Lower lobe of right lung (tissue), 2 donors: ENCODE results near the gene GNAT1. TPM values are rescaled to one million over a fixed set of nuclear protein-coding genes. Genes with fewer than 3 reads are reported as not detected.

Source experiments
- ATAC-seq, 2 donors: fragments of 200-7000 bp; cut with Tn5 transposase; one replicate each; pipeline ENCODE4 v1.9.1; 2020 to 2022; ENCODE audit warnings: mild to moderate bottlenecking in 2 of 2, moderate library complexity in 2 of 2
- DNase-seq: peaks from one replicate; pipeline ENCODE4 v3.0.0-alpha.2; 2020
- H3K27ac ChIP-seq: fragments of 200-600 bp; one replicate; pipeline ENCODE4 v1.8.0; 2022
- H3K27me3 ChIP-seq: fragments of 200-600 bp; one replicate; pipeline ENCODE4 v1.8.0; 2022; ENCODE audit warnings: low read depth
- H3K36me3 ChIP-seq: fragments of 200-600 bp; one replicate; pipeline ENCODE4 v1.8.0; 2022; ENCODE audit warnings: mild to moderate bottlenecking
- H3K4me1 ChIP-seq: fragments of 200-600 bp; one replicate; pipeline ENCODE4 v1.8.0; 2022
- H3K4me3 ChIP-seq: fragments of 200-600 bp; one replicate; pipeline ENCODE4 v1.8.0; 2022; ENCODE audit warnings: mild to moderate bottlenecking
- H3K9me3 ChIP-seq: fragments of 200-600 bp; one replicate; pipeline ENCODE4 v1.8.0; 2022
- intact Hi-C: fragments of 100-400 bp; cut with DNase I; formaldehyde crosslinking; loops from one replicate; pipeline ENCODE4 v1.11.0; 2022
- total RNA-seq: library from RNA; stranded (reverse); fragmentation: NEBNext Ultra II Directional; extraction: Animal tissue kit (Norgen Biotek cat#: 25700); gene quantifications from one replicate; pipeline ENCODE4 v1.2.1, GENCODE V29; 2021
- TF ChIP-seq, protein P1 (sequence below): fragments of 200-600 bp; IDR thresholded peaks from one replicate; pipeline ENCODE4 v1.8.0; 2022; ENCODE audit warnings: antibody characterized with exemption, mild to moderate bottlenecking
- donor health status: DM: no; HTN: yes; CAD: no; lungs with severe emphysema.

GNAT1 gene
- total RNA-seq, 1 donor from 2014 or later: not detected

DNA sequence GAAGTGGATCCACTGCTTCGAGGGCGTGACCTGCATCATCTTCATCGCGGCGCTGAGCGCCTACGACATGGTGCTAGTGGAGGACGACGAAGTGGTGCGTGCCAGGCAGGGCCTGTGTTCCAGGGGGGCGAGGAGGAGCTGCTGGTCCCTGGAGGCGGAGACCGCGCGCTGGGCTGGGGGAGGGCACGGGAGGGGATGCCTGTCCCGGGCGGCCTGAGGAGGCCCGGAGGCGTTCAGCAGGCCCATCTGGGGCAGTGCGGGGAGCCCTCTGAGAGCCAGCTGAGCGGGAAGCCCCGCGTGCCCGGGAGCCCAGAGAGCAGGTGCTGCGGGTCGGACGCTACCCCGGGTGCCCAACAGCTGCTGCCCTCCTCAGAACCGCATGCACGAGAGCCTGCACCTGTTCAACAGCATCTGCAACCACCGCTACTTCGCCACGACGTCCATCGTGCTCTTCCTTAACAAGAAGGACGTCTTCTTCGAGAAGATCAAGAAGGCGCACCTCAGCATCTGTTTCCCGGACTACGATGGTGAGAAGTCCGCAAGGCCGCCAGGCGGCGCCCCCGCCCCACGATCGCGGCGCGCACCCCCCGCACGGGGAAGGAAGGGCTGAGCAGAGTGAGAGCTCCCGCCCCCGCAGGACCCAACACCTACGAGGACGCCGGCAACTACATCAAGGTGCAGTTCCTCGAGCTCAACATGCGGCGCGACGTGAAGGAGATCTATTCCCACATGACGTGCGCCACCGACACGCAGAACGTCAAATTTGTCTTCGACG is 2.9 kb downstream of the GNAT1 start:
- Histone ChIP-seq H3K9me3 (no peaks in the 10 kb centered on the region), H3K4me1 (peaks cover 23% of the 10 kb centered on the region), H3K27ac (no peak overlapping the region), H3K27me3 (peaks cover 42% of the 10 kb centered on the region), H3K4me3 (peak overlapping the region; percentile 22), H3K36me3 (no peaks in the 10 kb centered on the region)
- TF ChIP-seq, protein P1, sequence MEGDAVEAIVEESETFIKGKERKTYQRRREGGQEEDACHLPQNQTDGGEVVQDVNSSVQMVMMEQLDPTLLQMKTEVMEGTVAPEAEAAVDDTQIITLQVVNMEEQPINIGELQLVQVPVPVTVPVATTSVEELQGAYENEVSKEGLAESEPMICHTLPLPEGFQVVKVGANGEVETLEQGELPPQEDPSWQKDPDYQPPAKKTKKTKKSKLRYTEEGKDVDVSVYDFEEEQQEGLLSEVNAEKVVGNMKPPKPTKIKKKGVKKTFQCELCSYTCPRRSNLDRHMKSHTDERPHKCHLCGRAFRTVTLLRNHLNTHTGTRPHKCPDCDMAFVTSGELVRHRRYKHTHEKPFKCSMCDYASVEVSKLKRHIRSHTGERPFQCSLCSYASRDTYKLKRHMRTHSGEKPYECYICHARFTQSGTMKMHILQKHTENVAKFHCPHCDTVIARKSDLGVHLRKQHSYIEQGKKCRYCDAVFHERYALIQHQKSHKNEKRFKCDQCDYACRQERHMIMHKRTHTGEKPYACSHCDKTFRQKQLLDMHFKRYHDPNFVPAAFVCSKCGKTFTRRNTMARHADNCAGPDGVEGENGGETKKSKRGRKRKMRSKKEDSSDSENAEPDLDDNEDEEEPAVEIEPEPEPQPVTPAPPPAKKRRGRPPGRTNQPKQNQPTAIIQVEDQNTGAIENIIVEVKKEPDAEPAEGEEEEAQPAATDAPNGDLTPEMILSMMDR: peak; percentile 77
- ATAC-seq (peak; percentile 70 to 75), DNase-seq (peak; percentile 75)
- intact Hi-C loops: no loop called here

DNA sequence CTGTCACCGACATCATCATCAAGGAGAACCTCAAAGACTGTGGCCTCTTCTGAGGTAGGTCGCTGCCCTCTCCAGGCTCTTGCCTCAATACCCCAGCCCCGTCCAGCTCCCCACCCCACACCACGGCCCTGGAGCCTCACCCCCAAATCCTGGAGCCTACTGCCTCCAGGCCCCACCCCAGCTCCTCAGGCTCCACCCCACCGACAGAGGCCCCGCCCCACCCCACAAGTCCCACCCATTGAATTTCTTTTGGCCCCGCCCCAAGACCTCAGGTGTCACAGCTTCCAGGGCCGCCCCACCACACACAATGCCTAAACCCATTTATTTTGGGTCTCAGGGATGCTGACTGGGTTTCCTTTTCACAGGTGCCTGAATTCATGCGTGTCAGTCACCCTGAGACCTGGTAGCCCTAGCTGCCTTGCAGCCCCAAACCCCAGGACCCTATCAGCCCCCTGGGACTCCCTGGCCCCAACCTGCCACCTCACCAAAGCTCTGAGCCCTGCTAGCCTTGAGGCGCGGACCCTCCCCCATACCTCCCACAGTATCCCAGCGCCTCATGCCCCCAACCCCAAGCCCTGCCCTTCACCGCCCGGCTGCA is 3.6 kb downstream of the GNAT1 start:
- H3K4me3 ChIP-seq: peak overlapping the region; percentile 22
- H3K27ac ChIP-seq: no peak overlapping the region
- H3K36me3 ChIP-seq: no peaks in the 10 kb centered on the region
- intact Hi-C loops: no loop called here
- DNase-seq (no peak), ATAC-seq (peak in 1 of 2 donors; percentile 11)
- peaks cover 23% of the 10 kb centered on the region for H3K4me1 ChIP-seq
- peaks cover 42% of the 10 kb centered on the region for H3K27me3 ChIP-seq
- TF ChIP-seq, protein P1: no peak
- H3K9me3 ChIP-seq: no peaks in the 10 kb centered on the region

DNA sequence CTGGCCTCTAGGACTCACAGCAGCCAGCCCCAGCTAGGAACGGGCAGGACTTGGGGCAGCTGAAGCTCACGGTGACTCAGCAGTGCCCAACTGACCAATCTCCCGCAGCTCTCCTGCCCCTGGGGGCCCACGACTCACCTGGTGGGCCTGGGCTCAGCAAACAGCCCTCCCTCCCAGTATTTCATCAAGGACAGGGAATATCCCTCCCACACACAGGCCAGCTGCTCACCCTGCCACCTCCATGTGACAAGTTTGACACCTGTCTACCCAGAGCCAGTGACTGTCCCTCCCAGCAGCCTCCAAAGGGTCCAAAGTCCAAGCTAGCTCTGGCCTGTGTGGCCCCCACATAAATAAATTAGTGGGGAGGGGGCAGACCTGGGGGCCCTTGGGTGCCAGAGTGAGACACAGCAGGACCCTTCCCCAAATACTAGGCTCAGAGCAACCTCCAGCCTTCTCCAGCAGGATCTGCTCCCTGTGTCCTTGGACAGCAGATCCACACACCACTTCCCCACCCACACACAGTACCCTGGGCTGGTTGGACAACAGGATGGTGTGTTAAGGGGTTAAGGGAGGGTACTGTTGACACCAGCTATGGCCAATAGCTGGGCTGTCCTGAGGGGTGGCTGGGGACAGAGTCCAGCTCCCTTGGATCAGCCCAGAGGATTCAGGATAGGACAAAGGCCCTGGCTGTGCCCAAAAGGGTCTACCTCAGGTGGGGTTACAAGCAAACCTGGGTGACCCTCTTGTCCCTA is 4.3 kb downstream of the GNAT1 start:
- intact Hi-C loops: no loop called here
- H3K9me3 ChIP-seq: no peaks in the 10 kb centered on the region
- H3K36me3 ChIP-seq: no peaks in the 10 kb centered on the region
- TF ChIP-seq, protein P1: no peak
- no peak for ATAC-seq
- H3K4me3 ChIP-seq: no peak overlapping the region
- H3K27ac ChIP-seq: no peak overlapping the region
- peaks cover 42% of the 10 kb centered on the region for H3K27me3 ChIP-seq
- peaks cover 23% of the 10 kb centered on the region for H3K4me1 ChIP-seq
- no peak for DNase-seq

DNA sequence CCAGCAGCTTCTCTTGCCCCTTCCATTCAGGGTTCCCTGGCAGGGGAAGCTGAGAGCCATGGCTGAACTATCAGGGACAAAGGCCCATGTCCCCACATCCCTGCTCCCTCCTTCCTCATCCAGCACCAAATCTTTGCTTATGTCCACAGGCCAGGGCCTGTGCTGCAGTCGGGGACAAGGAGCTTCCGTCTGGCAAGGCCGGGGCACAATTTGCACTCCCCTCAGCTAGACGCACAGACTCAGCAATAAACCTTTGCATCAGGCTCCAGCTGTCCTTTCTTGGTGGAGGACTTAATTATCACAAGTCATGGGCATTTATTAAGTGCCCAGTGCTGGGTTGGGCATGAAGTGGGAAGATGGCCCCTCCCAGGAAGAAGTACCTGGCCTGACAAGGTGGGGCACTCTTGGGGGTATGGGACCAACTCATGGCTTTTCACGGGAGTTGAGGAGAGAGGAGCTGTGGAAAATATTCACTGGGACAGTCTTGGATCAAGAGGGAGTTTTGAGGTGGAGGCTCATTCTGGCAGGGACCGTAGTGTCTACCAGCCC is 4.9 kb downstream of the GNAT1 start:
- Histone ChIP-seq H3K27me3 (peaks cover 42% of the 10 kb centered on the region), H3K27ac (no peak overlapping the region), H3K9me3 (no peaks in the 10 kb centered on the region), H3K4me1 (peaks cover 23% of the 10 kb centered on the region), H3K36me3 (no peaks in the 10 kb centered on the region), H3K4me3 (no peak overlapping the region)
- DNase-seq (no peak), ATAC-seq (no peak)
- TF ChIP-seq, protein P1: no peak
- intact Hi-C loops: no loop called here

DNA sequence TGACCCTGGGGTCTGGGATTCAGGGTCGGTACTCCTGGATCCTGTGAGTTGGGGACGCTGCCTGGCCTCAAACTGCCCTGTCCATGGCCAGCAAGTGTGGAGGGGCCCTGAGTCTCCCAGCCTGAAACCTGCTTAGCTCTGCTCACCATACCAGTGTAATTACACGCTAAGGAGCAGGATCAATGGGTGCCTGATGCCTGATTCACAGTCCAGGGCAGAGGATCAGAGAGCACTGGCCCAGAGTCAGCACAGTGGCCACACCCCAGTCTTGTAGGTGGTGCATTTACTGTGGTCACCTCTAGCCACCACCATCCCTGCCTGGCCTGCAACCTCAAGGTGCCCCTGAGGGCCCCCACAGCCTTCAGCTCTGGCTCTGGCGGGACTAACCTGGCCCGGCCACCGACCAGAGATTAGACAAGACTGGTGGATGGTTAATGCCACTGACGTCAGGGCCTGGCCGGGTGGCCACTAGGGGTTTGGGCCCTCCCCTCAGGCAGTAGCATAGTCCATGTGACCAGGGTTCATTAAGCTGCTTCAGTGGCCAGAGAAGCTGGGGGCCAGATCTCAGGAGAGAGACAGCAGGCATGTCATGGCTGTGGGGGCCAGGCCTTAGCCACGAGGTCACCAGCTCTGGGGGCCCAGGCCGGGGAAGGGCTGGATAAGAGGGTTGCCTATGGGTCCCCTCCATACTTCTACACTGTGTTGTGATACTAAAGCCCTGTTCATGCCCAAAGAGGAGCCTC is 10.3 kb downstream of the GNAT1 start:
- no peak overlapping the region for H3K4me3 ChIP-seq
- H3K27me3 ChIP-seq: peaks cover 62% of the 10 kb centered on the region
- DNase-seq (no peak), ATAC-seq (no peak)
- H3K9me3 ChIP-seq: no peaks in the 10 kb centered on the region
- H3K27ac ChIP-seq: no peak overlapping the region
- no peaks in the 10 kb centered on the region for H3K36me3 ChIP-seq
- TF ChIP-seq, protein P1: no peak
- H3K4me1 ChIP-seq: peaks cover 17% of the 10 kb centered on the region
- intact Hi-C loops: no loop called here
